Small intestine (tissue), 7 donors: ENCODE measurements around the gene ITGB7. TPM values are rescaled to one million over a fixed set of nuclear protein-coding genes. Genes with fewer than 3 reads are reported as not detected.

Experiments
- DNase-seq, 2 donors: peaks; one replicate each; pipeline versions ENCODE4 v3.0.0 to v3.0.0-alpha.2; 2013
- FAIRE-seq: peaks from 2 replicates; lab custom pipeline; 2012; peaks lifted over from hg19 to GRCh38; lab: Jason Lieb, UNC
- H3K27ac ChIP-seq, 3 donors: one replicate each; pipeline ENCODE4 v1.5.1; 2013; ENCODE audit warnings: low read length in 2 of 3, mild to moderate bottlenecking in 2 of 3, control low read depth in 1 of 3, inconsistent platforms in 1 of 3, low read depth in 1 of 3, moderate library complexity in 1 of 3
- H3K27me3 ChIP-seq, 3 donors: one replicate each; pipeline ENCODE4 v1.6.1; 2013; ENCODE audit warnings: low read length in 3 of 3, inconsistent platforms in 1 of 3; ENCODE audit not compliant: control insufficient read depth in 3 of 3, insufficient read depth in 3 of 3
- H3K36me3 ChIP-seq, 3 donors: one replicate each; pipeline ENCODE4 v1.6.1; 2013; ENCODE audit warnings: low read length in 3 of 3, inconsistent platforms in 1 of 3, low read depth in 1 of 3, mild to moderate bottlenecking in 1 of 3, moderate library complexity in 1 of 3; ENCODE audit not compliant: control insufficient read depth in 3 of 3, insufficient read depth in 2 of 3
- H3K4me1 ChIP-seq, 3 donors: one replicate each; pipeline ENCODE4 v1.6.1; 2013; ENCODE audit warnings: low read length in 2 of 3, inconsistent platforms in 1 of 3, low read depth in 1 of 3, mild to moderate bottlenecking in 1 of 3, moderate library complexity in 1 of 3; ENCODE audit not compliant: control insufficient read depth in 3 of 3, insufficient read depth in 2 of 3
- H3K4me3 ChIP-seq, 3 donors: one replicate each; pipeline ENCODE4 v1.5.1; 2013; ENCODE audit warnings: low read length in 3 of 3, control low read depth in 1 of 3, inconsistent platforms in 1 of 3, low read depth in 1 of 3, mild to moderate bottlenecking in 1 of 3, moderate library complexity in 1 of 3
- H3K9me3 ChIP-seq, 2 donors: one replicate each; pipeline ENCODE4 v1.6.1; 2013; ENCODE audit warnings: low read depth in 1 of 2, low read length in 1 of 2; ENCODE audit not compliant: control insufficient read depth in 2 of 2, insufficient read depth in 1 of 2
- WGBS, 3 donors: extraction: QIAGEN DNeasy Blood & Tissue Kit; methylation state at CpG; one replicate each; pipeline ENCODE4 v1.1.7; 2013; 5-methylcytosine and 5-hydroxymethylcytosine counted together
- polyA plus RNA-seq, 4 donors: library from polyadenylated mRNA; stranded (reverse) in 3 of 4; unstranded in 1 of 4; fragments of 200-250 nt in 3 of 4; fragments of 120-200 nt in 1 of 4; gene quantifications; one replicate each; pipeline versions ENCODE4 v1.2.1 to v1.2.3, GENCODE V29; 2013
- donor health status: healthy with polysubstance abuse.
- donor health status: control.
- donor health status: control.
- donor health status: Bipolar disorder and iron deficiency.
- donor health status: healthy.

The ITGB7 gene
- polyA plus RNA-seq, 4 donors, result 1.8 to 9.2 (median 5.0) TPM

DNA sequence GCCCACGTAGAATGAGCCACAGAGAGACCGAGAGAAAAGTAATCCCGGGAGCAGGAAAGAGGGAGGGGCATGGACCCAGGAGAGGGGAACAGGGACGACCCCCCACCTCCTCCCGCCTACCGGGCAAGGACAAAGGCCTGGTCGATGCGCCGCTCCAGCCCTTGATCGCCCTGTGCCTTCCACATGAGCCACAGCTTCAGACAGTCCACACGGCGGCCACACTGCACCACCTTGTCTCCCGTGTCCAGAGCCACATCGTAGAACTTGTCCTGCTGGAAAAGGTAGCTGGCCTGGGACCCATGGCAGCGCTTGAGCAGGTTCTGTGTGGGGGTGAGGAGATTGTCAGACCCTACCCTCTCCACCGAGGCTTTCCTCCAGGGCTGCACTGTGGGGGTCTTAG, 47.1 kb downstream of the ITGB7 start:
- Histone ChIP-seq H3K9me3 (no peaks in the 10 kb centered on the region), H3K4me3 (no peak overlapping the region), H3K36me3 (peaks cover 0 to 27% (median 0%) of the 10 kb centered on the region in 3 donors), H3K27me3 (no peaks in the 10 kb centered on the region), H3K27ac (no peak overlapping the region), H3K4me1 (no peaks in the 10 kb centered on the region)
- FAIRE-seq, result no peak
- 84 to 88% (median 88%) methylated on average over 16 of the region's 16 CpGs for WGBS, 3 donors
- no peak for DNase-seq

DNA sequence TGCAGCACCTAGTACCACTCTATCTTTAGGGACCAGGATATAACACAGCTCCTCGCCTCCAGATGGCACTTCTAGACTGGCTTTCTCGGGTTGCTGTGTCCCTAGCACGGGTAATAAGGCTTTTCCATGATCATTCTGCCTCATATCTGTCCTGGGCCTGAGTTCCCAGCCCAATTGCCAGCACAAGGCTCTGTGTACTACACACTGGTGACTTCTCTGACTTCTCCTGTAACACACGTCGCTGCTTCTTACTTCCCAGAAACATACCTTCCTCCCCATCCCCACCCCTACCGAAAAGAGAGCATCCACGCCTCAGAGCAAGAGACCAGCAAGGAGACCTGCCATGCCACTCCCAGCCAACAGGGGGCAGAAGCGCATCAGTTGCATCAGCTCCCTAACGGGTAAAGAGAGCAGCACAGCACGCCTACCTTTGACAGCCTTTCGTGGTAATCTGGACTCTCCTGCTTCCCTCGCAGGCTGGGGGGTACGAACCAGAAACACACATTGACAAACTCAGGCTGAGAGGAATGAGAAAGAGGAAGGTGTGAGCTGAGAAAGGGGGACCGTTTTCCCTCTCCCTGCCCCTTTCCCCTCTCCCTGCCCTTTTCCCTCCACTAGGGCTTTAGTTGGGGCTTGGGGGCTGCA, 47.7 kb downstream of the ITGB7 start:
- Histone ChIP-seq H3K36me3 (peaks cover 0 to 27% (median 0%) of the 10 kb centered on the region in 3 donors), H3K4me3 (no peak overlapping the region), H3K27ac (no peak overlapping the region), H3K9me3 (no peaks in the 10 kb centered on the region), H3K27me3 (no peaks in the 10 kb centered on the region), H3K4me1 (no peaks in the 10 kb centered on the region)
- DNase-seq (peak; percentile 80 to 83), FAIRE-seq (no peak)
- 8 to 17% (median 15%) methylated on average over 13 to 14 of the region's 14 CpGs for WGBS, 3 donors

DNA sequence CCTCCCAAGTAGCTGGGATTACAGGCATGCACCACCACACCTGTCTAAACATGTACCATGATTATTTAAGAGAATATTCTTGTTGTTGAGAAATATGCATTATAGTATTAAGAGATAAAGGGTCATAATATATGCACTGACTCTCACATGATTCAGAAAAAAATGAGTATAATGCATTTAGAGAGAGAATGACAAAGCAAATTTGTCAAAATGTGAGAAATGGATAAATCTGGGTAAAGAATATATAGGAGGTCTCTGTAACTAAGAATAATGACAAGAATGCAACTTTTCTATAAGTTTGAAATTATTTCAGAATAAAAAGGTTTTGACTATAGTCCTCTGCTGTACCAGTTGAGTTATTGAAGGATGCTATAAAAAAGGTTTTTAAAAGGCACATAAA, 54.7 kb downstream of the ITGB7 start:
- no peaks in the 10 kb centered on the region for H3K4me1 ChIP-seq
- FAIRE-seq (no peak), DNase-seq (no peak)
- H3K27me3 ChIP-seq, result no peaks in the 10 kb centered on the region
- no peaks in the 10 kb centered on the region for H3K9me3 ChIP-seq
- H3K36me3 ChIP-seq, result peaks cover 0 to 4% (median 0%) of the 10 kb centered on the region in 3 donors
- no peak overlapping the region for H3K27ac ChIP-seq
- H3K4me3 ChIP-seq, result no peak overlapping the region

DNA sequence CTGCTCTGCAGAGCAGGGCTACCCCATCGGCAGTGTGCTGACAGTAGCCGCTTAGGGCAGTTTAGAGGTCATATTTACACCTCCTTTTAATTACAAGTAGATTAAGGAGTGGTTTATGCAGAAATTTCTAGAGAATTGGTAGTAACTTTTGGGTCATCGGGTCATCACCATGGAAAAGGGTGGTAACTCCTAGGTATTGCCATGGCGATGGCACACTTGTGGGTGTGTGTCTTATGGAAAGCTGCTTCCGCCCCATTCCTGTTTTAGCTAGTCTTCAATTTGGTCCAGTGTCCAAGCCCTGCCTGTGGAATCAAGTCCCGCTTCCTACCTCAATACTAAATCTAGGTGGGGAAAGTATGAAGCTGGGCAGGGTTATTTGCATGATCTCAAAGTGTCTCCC, 56.0 kb downstream of the ITGB7 start:
- H3K9me3 ChIP-seq, result no peaks in the 10 kb centered on the region
- DNase-seq (no peak), FAIRE-seq (no peak)
- WGBS, 3 donors, result 89 to 91% (median 90%) methylated on average over 6 of the region's 6 CpGs
- H3K27me3 ChIP-seq, result no peaks in the 10 kb centered on the region
- no peak overlapping the region for H3K4me3 ChIP-seq
- H3K27ac ChIP-seq, result no peak overlapping the region
- no peaks in the 10 kb centered on the region for H3K36me3 ChIP-seq
- no peaks in the 10 kb centered on the region for H3K4me1 ChIP-seq

DNA sequence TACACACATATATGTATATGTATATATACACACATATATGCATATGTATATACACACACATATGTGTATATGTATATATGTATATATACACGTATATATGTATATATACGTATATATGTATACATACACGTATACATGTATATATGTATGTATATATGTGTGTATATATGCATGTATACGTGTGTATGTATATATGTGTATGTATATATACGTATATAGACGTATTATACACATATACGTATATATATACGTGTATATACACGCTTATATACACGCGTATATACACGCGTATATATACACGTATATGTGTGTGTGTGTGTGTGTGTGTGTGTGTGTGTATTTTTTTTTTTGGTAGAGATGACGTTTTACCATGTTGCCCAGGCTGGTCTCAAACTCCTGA, 59.4 kb downstream of the ITGB7 start:
- peaks cover 0 to 5% (median 0%) of the 10 kb centered on the region in 3 donors for H3K4me1 ChIP-seq
- WGBS, 3 donors, result 90 to 91% (median 91%) methylated on average over 15 of the region's 15 CpGs
- no peaks in the 10 kb centered on the region for H3K27me3 ChIP-seq
- no peaks in the 10 kb centered on the region for H3K36me3 ChIP-seq
- H3K4me3 ChIP-seq, result no peak overlapping the region
- no peak overlapping the region for H3K27ac ChIP-seq
- FAIRE-seq (no peak), DNase-seq (no peak)
- H3K9me3 ChIP-seq, result no peaks in the 10 kb centered on the region

DNA sequence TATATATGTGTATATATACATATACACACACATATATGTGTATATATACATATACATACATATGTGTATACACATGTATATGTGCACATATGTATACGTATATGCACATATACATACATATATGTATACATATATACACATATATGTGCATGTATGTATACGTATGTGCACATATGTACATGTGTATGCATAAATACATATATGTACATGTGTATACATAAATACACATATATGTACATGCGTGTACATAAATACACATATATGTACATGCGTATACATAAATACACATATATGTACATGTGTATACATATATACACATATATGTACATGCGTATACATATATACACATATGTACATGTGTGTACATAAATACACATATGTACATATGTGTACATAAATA, 59.9 kb downstream of the ITGB7 start:
- Histone ChIP-seq H3K4me3 (no peak overlapping the region), H3K27me3 (no peaks in the 10 kb centered on the region), H3K36me3 (no peaks in the 10 kb centered on the region), H3K27ac (no peak overlapping the region), H3K4me1 (peaks cover 0 to 5% (median 0%) of the 10 kb centered on the region in 3 donors), H3K9me3 (no peaks in the 10 kb centered on the region)
- DNase-seq (no peak), FAIRE-seq (no peak)
- 92 to 96% (median 95%) methylated on average over 5 of the region's 5 CpGs for WGBS, 3 donors

DNA sequence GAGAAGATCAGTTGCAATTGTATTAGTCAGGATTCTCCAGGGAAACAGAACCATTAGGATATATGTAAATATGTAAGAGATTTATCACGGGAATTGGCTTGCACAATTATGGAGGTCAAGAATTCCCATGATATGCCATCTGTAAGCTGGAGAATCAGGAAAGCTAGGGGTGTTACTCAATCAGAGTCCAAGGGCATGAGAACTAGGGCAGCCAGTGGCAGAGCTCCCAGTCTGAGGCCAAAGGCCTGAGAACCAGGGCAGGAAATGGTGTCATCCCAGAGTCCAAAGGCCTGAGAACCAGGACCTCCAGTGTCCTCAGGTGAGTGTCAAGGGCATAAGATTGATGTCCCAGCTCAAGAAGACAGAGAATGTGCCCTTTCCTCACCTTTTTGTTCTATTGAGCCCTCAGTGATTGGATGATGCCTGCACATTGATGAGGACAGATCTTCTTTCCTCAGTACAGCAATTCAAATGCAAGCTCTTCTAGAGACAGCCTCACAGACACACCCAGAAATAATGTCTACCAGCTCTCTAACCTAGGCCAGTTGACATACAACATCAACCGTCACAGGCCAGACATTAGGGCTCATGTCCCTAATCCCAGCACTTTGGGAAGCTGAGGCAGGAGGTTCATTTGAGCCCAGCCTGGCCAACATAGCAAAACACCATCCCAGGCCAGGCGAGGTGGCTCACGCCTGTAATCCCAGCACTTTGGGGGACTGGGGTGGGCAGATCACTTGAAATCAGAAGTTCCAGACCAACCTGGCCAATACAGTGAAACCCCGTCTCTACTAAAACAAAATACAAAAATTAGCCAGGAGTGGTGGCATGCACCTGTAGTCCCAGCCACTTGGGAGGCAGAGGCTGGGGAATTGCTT, 61.4 kb downstream of the ITGB7 start:
- Histone ChIP-seq H3K4me3 (no peak overlapping the region), H3K9me3 (no peaks in the 10 kb centered on the region), H3K36me3 (no peaks in the 10 kb centered on the region), H3K27me3 (no peaks in the 10 kb centered on the region), H3K4me1 (peaks cover 0 to 5% (median 0%) of the 10 kb centered on the region in 3 donors), H3K27ac (peak overlapping the region in 1 of 3 donors; percentile 39)
- FAIRE-seq (no peak), DNase-seq (peak; percentile 76 to 87)
- 79 to 87% (median 80%) methylated on average over 5 of the region's 5 CpGs for WGBS, 3 donors

DNA sequence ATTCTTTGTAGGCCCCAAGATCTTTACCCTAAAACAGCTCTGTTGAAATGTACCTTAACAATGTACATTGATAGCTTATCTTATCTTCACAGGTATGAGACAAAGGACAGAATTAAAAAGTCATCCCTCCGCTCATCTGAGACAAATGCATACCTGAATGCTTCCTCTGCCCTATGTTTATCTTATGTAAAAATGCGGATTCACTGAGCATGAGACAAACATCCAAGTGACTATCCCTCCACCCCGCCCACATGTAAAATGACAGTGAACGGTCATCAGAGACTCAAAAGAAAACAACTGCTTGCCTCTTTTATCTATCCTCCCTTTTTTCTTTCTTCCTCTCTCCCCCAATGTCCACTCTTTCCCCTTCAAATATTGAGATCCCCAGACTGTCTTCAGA, 63.7 kb downstream of the ITGB7 start:
- H3K9me3 ChIP-seq, result peaks cover 0 to 10% of the 10 kb centered on the region in 2 donors
- no peak overlapping the region for H3K27ac ChIP-seq
- no peaks in the 10 kb centered on the region for H3K27me3 ChIP-seq
- DNase-seq (no peak), FAIRE-seq (no peak)
- H3K4me1 ChIP-seq, result peaks cover 0 to 5% (median 0%) of the 10 kb centered on the region in 3 donors
- H3K4me3 ChIP-seq, result no peak overlapping the region
- H3K36me3 ChIP-seq, result no peaks in the 10 kb centered on the region
- 63 to 77% (median 75%) methylated on average over 4 of the region's 4 CpGs for WGBS, 3 donors
